IMR-90 (cell line): Measurements from ENCODE around the gene RAB27B.

ENCODE experiments used
- CEBPB ChIP-seq: IDR thresholded peaks from 2 replicates; pipeline ENCODE4 v1.6.1; 2012; ENCODE audit warnings: low read depth, low read length, improper control_type of control experiment
- MXI1 ChIP-seq: IDR thresholded peaks from 2 replicates; pipeline ENCODE4 v1.6.1; 2012; ENCODE audit warnings: low read depth, mild to moderate bottlenecking, low read length, moderate library complexity, borderline replicate concordance
- POLR2A ChIP-seq: IDR thresholded peaks from 2 replicates; pipeline ENCODE4 v1.6.1; 2012; ENCODE audit warnings: mild to moderate bottlenecking, low read depth, low read length
- RCOR1 ChIP-seq: IDR thresholded peaks from 2 replicates; pipeline ENCODE4 v1.6.1; 2012; ENCODE audit warnings: mild to moderate bottlenecking, low read length, improper control_type of control experiment; ENCODE audit not compliant: insufficient replicate concordance
- SMC3 ChIP-seq: fragments of 150-350 bp; IDR thresholded peaks from 2 replicates; pipeline ENCODE4 v1.6.1; 2016; ENCODE audit warnings: low read depth, mild to moderate bottlenecking, antibody characterized with exemption, low read length, moderate library complexity
- TF ChIP-seq, protein P1 (sequence below): conservative IDR thresholded peaks from 2 replicates; pipeline ENCODE4 v1.5.1; 2012; ENCODE audit warnings: mild to moderate bottlenecking, low read depth, low read length, improper control_type of control experiment

DNA sequence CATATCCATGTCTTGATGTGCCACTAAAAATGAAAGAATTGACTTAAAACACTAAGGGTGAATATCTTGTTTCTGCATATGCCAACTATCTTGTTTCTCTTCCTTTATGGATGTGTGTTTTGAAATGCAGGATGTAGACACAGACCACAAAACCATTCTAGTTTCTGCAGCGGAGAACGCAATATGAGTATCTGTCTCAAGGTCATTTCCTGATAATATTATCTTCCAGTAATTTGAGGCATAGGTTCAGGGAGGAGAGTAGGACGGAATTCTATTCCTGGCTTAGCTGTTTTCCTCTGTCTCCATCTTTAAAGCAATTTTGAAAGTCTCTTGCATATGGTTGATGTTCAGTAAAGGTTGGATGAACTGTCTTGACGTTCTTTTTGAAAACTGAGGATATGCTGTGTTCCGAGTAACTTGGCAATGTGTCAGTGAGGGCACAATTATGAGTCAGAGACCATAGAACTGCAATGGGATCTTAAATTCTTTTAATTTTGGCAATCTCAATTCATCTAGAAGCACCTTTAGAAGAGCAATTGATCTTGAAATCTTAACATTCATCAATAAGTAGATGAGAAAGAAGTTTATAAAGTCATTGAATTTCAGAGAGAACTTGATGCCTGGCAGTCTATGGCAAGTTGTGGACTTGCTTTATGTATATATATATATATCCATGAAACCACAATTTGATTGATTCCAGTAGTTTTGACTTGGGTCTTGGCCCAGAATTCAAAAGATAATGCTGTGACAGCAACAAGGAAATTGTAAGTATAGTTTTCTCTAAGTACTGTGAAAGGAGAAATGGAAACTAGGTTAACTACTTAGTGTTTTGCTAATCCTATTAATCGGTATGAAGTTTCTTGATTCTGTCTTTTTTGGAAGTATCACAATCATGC lies 24.8 kb downstream of the RAB27B start:
- TF ChIP-seq, protein P1, sequence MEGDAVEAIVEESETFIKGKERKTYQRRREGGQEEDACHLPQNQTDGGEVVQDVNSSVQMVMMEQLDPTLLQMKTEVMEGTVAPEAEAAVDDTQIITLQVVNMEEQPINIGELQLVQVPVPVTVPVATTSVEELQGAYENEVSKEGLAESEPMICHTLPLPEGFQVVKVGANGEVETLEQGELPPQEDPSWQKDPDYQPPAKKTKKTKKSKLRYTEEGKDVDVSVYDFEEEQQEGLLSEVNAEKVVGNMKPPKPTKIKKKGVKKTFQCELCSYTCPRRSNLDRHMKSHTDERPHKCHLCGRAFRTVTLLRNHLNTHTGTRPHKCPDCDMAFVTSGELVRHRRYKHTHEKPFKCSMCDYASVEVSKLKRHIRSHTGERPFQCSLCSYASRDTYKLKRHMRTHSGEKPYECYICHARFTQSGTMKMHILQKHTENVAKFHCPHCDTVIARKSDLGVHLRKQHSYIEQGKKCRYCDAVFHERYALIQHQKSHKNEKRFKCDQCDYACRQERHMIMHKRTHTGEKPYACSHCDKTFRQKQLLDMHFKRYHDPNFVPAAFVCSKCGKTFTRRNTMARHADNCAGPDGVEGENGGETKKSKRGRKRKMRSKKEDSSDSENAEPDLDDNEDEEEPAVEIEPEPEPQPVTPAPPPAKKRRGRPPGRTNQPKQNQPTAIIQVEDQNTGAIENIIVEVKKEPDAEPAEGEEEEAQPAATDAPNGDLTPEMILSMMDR, result no peak
- TF ChIP-seq RCOR1 (no peak), POLR2A (no peak), MXI1 (no peak), SMC3 (no peak), CEBPB (no peak)
